ENCODE measurements around the gene NMNAT3. TPM values are rescaled to one million over a fixed set of nuclear protein-coding genes. Genes with fewer than 3 reads are reported as not detected.

NMNAT3 gene
- total and polyA plus RNA-seq, 4 donors: 8.0 to 12.1 (median 10.0) TPM

GRCh38 chr3:139664958-139665357, 12.8 kb downstream of the NMNAT3 start:
- WGBS (ENCODE audit: insufficient coverage): 80% methylated on average over 2 of the region's 2 CpGs
- H3K4me1 ChIP-seq (ENCODE audit: control insufficient read depth, insufficient read depth, low read length): no peaks in the 10 kb centered on the region
- H3K27ac ChIP-seq (ENCODE audit: low read depth, low read length): no peak overlapping the region
- H3K27me3 ChIP-seq (ENCODE audit: control insufficient read depth, insufficient read depth, low read length): no peaks in the 10 kb centered on the region
- H3K4me3 ChIP-seq (ENCODE audit: low read depth, low read length): no peak overlapping the region
- no peaks in the 10 kb centered on the region for H3K9me3 ChIP-seq (ENCODE audit: control insufficient read depth, insufficient read depth, low read length)
- DNase-seq (ENCODE audit: low read depth in 4 of 6, low spot score in 6 of 6): no peak
- H3K36me3 ChIP-seq (ENCODE audit: control insufficient read depth, insufficient read depth, low read length): no peaks in the 10 kb centered on the region

GRCh38 chr3:139660269-139660668, 17.5 kb downstream of the NMNAT3 start:
- no peak overlapping the region for H3K27ac ChIP-seq (ENCODE audit: low read depth, low read length)
- no peak for DNase-seq (ENCODE audit: low read depth in 4 of 6, low spot score in 6 of 6)
- H3K36me3 ChIP-seq (ENCODE audit: control insufficient read depth, insufficient read depth, low read length): no peaks in the 10 kb centered on the region
- no peaks in the 10 kb centered on the region for H3K4me1 ChIP-seq (ENCODE audit: control insufficient read depth, insufficient read depth, low read length)
- H3K9me3 ChIP-seq (ENCODE audit: control insufficient read depth, insufficient read depth, low read length): no peaks in the 10 kb centered on the region
- no peaks in the 10 kb centered on the region for H3K27me3 ChIP-seq (ENCODE audit: control insufficient read depth, insufficient read depth, low read length)
- no CpG with 5 or more reads among the region's 1 CpG for WGBS (ENCODE audit: insufficient coverage)
- no peak overlapping the region for H3K4me3 ChIP-seq (ENCODE audit: low read depth, low read length)

- H3K36me3 ChIP-seq (ENCODE audit: control insufficient read depth, insufficient read depth, low read length): no peaks in the 10 kb centered on the region
- peaks cover 6% of the 10 kb centered on the region for H3K4me1 ChIP-seq (ENCODE audit: control insufficient read depth, insufficient read depth, low read length)
- no peaks in the 10 kb centered on the region for H3K27me3 ChIP-seq (ENCODE audit: control insufficient read depth, insufficient read depth, low read length)
- no peaks in the 10 kb centered on the region for H3K9me3 ChIP-seq (ENCODE audit: control insufficient read depth, insufficient read depth, low read length)
- H3K27ac ChIP-seq (ENCODE audit: low read depth, low read length): no peak overlapping the region
- DNase-seq (ENCODE audit: low read depth in 4 of 6, low spot score in 6 of 6): no peak
- no peak overlapping the region for H3K4me3 ChIP-seq (ENCODE audit: low read depth, low read length)
- 94% methylated on average over 4 of the region's 4 CpGs for WGBS (ENCODE audit: insufficient coverage)
Measured at GRCh38 chr3:139659511-139659910, 18.3 kb downstream of the NMNAT3 start.

GRCh38 chr3:139657936-139658335, 19.8 kb downstream of the NMNAT3 start:
- DNase-seq (ENCODE audit: low read depth in 4 of 6, low spot score in 6 of 6): no peak
- peaks cover 6% of the 10 kb centered on the region for H3K4me1 ChIP-seq (ENCODE audit: control insufficient read depth, insufficient read depth, low read length)
- H3K4me3 ChIP-seq (ENCODE audit: low read depth, low read length): no peak overlapping the region
- no peaks in the 10 kb centered on the region for H3K9me3 ChIP-seq (ENCODE audit: control insufficient read depth, insufficient read depth, low read length)
- no peak overlapping the region for H3K27ac ChIP-seq (ENCODE audit: low read depth, low read length)
- no peaks in the 10 kb centered on the region for H3K36me3 ChIP-seq (ENCODE audit: control insufficient read depth, insufficient read depth, low read length)
- WGBS (ENCODE audit: insufficient coverage): 96% methylated on average over 3 of the region's 3 CpGs
- no peaks in the 10 kb centered on the region for H3K27me3 ChIP-seq (ENCODE audit: control insufficient read depth, insufficient read depth, low read length)

GRCh38 chr3:139657434-139657833, 20.3 kb downstream of the NMNAT3 start:
- Histone ChIP-seq H3K36me3 (ENCODE audit: control insufficient read depth, insufficient read depth, low read length) (no peaks in the 10 kb centered on the region), H3K4me1 (ENCODE audit: control insufficient read depth, insufficient read depth, low read length) (peaks cover 6% of the 10 kb centered on the region), H3K27me3 (ENCODE audit: control insufficient read depth, insufficient read depth, low read length) (no peaks in the 10 kb centered on the region), H3K4me3 (ENCODE audit: low read depth, low read length) (no peak overlapping the region), H3K27ac (ENCODE audit: low read depth, low read length) (no peak overlapping the region), H3K9me3 (ENCODE audit: control insufficient read depth, insufficient read depth, low read length) (no peaks in the 10 kb centered on the region)
- WGBS (ENCODE audit: insufficient coverage): 98% methylated on average over 2 of the region's 3 CpGs
- no peak for DNase-seq (ENCODE audit: low read depth in 4 of 6, low spot score in 6 of 6)

- H3K27me3 ChIP-seq (ENCODE audit: control insufficient read depth, insufficient read depth, low read length): no peaks in the 10 kb centered on the region
- no peak overlapping the region for H3K4me3 ChIP-seq (ENCODE audit: low read depth, low read length)
- H3K27ac ChIP-seq (ENCODE audit: low read depth, low read length): no peak overlapping the region
- no peaks in the 10 kb centered on the region for H3K36me3 ChIP-seq (ENCODE audit: control insufficient read depth, insufficient read depth, low read length)
- peaks cover 6% of the 10 kb centered on the region for H3K4me1 ChIP-seq (ENCODE audit: control insufficient read depth, insufficient read depth, low read length)
- DNase-seq (ENCODE audit: low read depth in 4 of 6, low spot score in 6 of 6): peak in 2 of 6 donors; percentile 47 to 57
- no peaks in the 10 kb centered on the region for H3K9me3 ChIP-seq (ENCODE audit: control insufficient read depth, insufficient read depth, low read length)
- 22% methylated on average over 1 of the region's 4 CpGs for WGBS (ENCODE audit: insufficient coverage)
Measured at GRCh38 chr3:139655909-139656595, 21.7 kb downstream of the NMNAT3 start.

GRCh38 chr3:139654637-139655365, 23.0 kb downstream of the NMNAT3 start:
- DNase-seq (ENCODE audit: low read depth in 4 of 6, low spot score in 6 of 6): no peak
- Histone ChIP-seq H3K4me3 (ENCODE audit: low read depth, low read length) (no peak overlapping the region), H3K27ac (ENCODE audit: low read depth, low read length) (no peak overlapping the region), H3K9me3 (ENCODE audit: control insufficient read depth, insufficient read depth, low read length) (no peaks in the 10 kb centered on the region), H3K4me1 (ENCODE audit: control insufficient read depth, insufficient read depth, low read length) (peaks cover 6% of the 10 kb centered on the region), H3K36me3 (ENCODE audit: control insufficient read depth, insufficient read depth, low read length) (no peaks in the 10 kb centered on the region), H3K27me3 (ENCODE audit: control insufficient read depth, insufficient read depth, low read length) (no peaks in the 10 kb centered on the region)
- WGBS (ENCODE audit: insufficient coverage): 86% methylated on average over 6 of the region's 6 CpGs

GRCh38 chr3:139653582-139653981, 24.2 kb downstream of the NMNAT3 start:
- H3K27me3 ChIP-seq (ENCODE audit: control insufficient read depth, insufficient read depth, low read length): no peaks in the 10 kb centered on the region
- no peaks in the 10 kb centered on the region for H3K9me3 ChIP-seq (ENCODE audit: control insufficient read depth, insufficient read depth, low read length)
- WGBS (ENCODE audit: insufficient coverage): 86% methylated on average over 9 of the region's 9 CpGs
- no peak overlapping the region for H3K27ac ChIP-seq (ENCODE audit: low read depth, low read length)
- no peak for DNase-seq (ENCODE audit: low read depth in 4 of 6, low spot score in 6 of 6)
- H3K4me3 ChIP-seq (ENCODE audit: low read depth, low read length): no peak overlapping the region
- peaks cover 6% of the 10 kb centered on the region for H3K4me1 ChIP-seq (ENCODE audit: control insufficient read depth, insufficient read depth, low read length)
- H3K36me3 ChIP-seq (ENCODE audit: control insufficient read depth, insufficient read depth, low read length): no peaks in the 10 kb centered on the region

- no peaks in the 10 kb centered on the region for H3K27me3 ChIP-seq (ENCODE audit: control insufficient read depth, insufficient read depth, low read length)
- peaks cover 6% of the 10 kb centered on the region for H3K4me1 ChIP-seq (ENCODE audit: control insufficient read depth, insufficient read depth, low read length)
- H3K27ac ChIP-seq (ENCODE audit: low read depth, low read length): no peak overlapping the region
- DNase-seq (ENCODE audit: low read depth in 4 of 6, low spot score in 6 of 6): no peak
- no peaks in the 10 kb centered on the region for H3K36me3 ChIP-seq (ENCODE audit: control insufficient read depth, insufficient read depth, low read length)
- H3K9me3 ChIP-seq (ENCODE audit: control insufficient read depth, insufficient read depth, low read length): no peaks in the 10 kb centered on the region
- H3K4me3 ChIP-seq (ENCODE audit: low read depth, low read length): no peak overlapping the region
- no CpG with 5 or more reads among the region's 3 CpGs for WGBS (ENCODE audit: insufficient coverage)
Measured at GRCh38 chr3:139652561-139652960, 25.2 kb downstream of the NMNAT3 start.
